GM12878 (cell line): ENCODE results near the gene TRIM25. TPM values are rescaled to one million over a fixed set of nuclear protein-coding genes. Genes with fewer than 3 reads are reported as not detected.

Source experiments
- ATAC-seq: fragments of 200-7000 bp; cut with Tn5 transposase; 3 replicates; pipeline ENCODE4 v1.9.1; 2020; ENCODE audit warnings: mild to moderate bottlenecking, moderate library complexity
- BruUV-seq: library from RNA; stranded (reverse); fragments of 400-500 nt; replicated peaks from 2 replicates; lab custom pipeline; 2021; lab: Mats Ljungman, UMichigan
- CTCF ChIA-PET: fragments of 300-600 bp; sonication (Branson Sonifier 250); formaldehyde crosslinking; extraction: SDS; loops from one replicate; lab custom pipeline; 2021; ENCODE audit warnings: inconsistent platforms; lab: Yijun Ruan, JAX
- POLR2A ChIA-PET: fragments of 350-600 bp; formaldehyde crosslinking; extraction: SDS; loops from one replicate; lab custom pipeline; 2021; ENCODE audit warnings: inconsistent platforms; lab: Charles Lee
- RAD21 ChIA-PET: fragments of 300-600 bp; sonication (Branson Sonifier 250); formaldehyde crosslinking; loops from one replicate; lab custom pipeline; 2023; ENCODE audit warnings: antibody characterized with exemption; ENCODE audit not compliant: unreplicated experiment; lab: Charles Lee
- SMC1A ChIA-PET: fragments of 300-600 bp; sonication (Branson Sonifier 250); formaldehyde crosslinking; loops from one replicate; lab custom pipeline; 2023; ENCODE audit not compliant: unreplicated experiment, uncharacterized antibody; lab: Charles Lee
- DNase-seq: peaks from one replicate; pipeline ENCODE4 v3.0.0-alpha.2; 2011; ENCODE audit warnings: low read depth, low spot score
- FAIRE-seq: peaks from 3 replicates; lab custom pipeline; 2011; peaks lifted over from hg19 to GRCh38; lab: Jason Lieb, UNC
- H2AFZ ChIP-seq: 2 replicates; pipeline ENCODE4 v1.6.0; 2011; ENCODE audit warnings: low read depth, low read length, control low read depth; ENCODE audit not compliant: control insufficient read depth
- H3K27ac ChIP-seq: 2 replicates; pipeline ENCODE4 v1.5.1; 2011; ENCODE audit warnings: control low read depth; ENCODE audit not compliant: control insufficient read depth, insufficient read depth
- H3K27me3 ChIP-seq, 2 experiments: replicated peaks in 1 of 2; 2 replicates each; pipeline versions ENCODE4 v1.6.0 to v1.6.1; 2011; ENCODE audit warnings: low read length in 1 of 2; ENCODE audit not compliant: control insufficient read depth in 2 of 2, insufficient read depth in 2 of 2
- H3K36me3 ChIP-seq, 2 experiments: 2 replicates each; pipeline ENCODE4 v1.5.1; 2011; ENCODE audit warnings: low read length in 1 of 2; ENCODE audit not compliant: control insufficient read depth in 2 of 2, insufficient read depth in 2 of 2
- H3K4me1 ChIP-seq: 2 replicates; pipeline ENCODE4 v1.6.1; 2011; ENCODE audit warnings: mild to moderate bottlenecking, low read length, moderate library complexity, mixed read lengths; ENCODE audit not compliant: control insufficient read depth, insufficient read depth
- H3K4me2 ChIP-seq: 2 replicates; pipeline ENCODE4 v1.6.0; 2011; ENCODE audit warnings: control low read depth; ENCODE audit not compliant: control insufficient read depth, insufficient read depth
- H3K4me3 ChIP-seq: fragments of 200-600 bp; sonication (generic); 2 replicates; pipeline ENCODE4 v1.5.1; 2016
- H3K79me2 ChIP-seq: 2 replicates; pipeline ENCODE4 v1.6.0; 2011; ENCODE audit warnings: low read length; ENCODE audit not compliant: control insufficient read depth, insufficient read depth
- H3K9ac ChIP-seq: 2 replicates; pipeline ENCODE4 v1.8.0; 2011; ENCODE audit warnings: low read length, control low read depth, mixed read lengths; ENCODE audit not compliant: control insufficient read depth, insufficient read depth
- H3K9me3 ChIP-seq: replicated peaks from 3 replicates; pipeline ENCODE4 v1.5.1; 2011; ENCODE audit warnings: mild to moderate bottlenecking, low read length; ENCODE audit not compliant: control insufficient read depth, insufficient read depth
- H4K20me1 ChIP-seq: 2 replicates; pipeline ENCODE4 v1.6.0; 2011; ENCODE audit not compliant: control insufficient read depth, insufficient read depth
- ATF2 ChIP-seq: IDR thresholded peaks from 2 replicates; pipeline ENCODE4 v1.6.1; 2012; ENCODE audit warnings: low read length, inconsistent platforms
- E2F4 ChIP-seq: IDR thresholded peaks from 2 replicates; pipeline ENCODE4 v1.6.1; 2012; ENCODE audit warnings: low read depth, low read length, improper control_type of control experiment
- FOXM1 ChIP-seq: IDR thresholded peaks from 2 replicates; pipeline ENCODE4 v1.6.1; 2012; ENCODE audit warnings: low read depth, mild to moderate bottlenecking, inconsistent platforms, low read length, moderate library complexity
- IRF4 ChIP-seq: IDR thresholded peaks from 2 replicates; pipeline ENCODE4 v1.6.1; 2011; ENCODE audit warnings: low read depth, low read length
- NFIC ChIP-seq: IDR thresholded peaks from 2 replicates; pipeline ENCODE4 v1.6.1; 2012; ENCODE audit warnings: low read depth, mild to moderate bottlenecking, inconsistent platforms, low read length, moderate library complexity
- POU2F2 ChIP-seq: IDR thresholded peaks from 3 replicates; pipeline ENCODE4 v1.6.1; 2011; ENCODE audit warnings: low read depth, mild to moderate bottlenecking, low read length, borderline replicate concordance
- RAD21 ChIP-seq: IDR thresholded peaks from 2 replicates; pipeline ENCODE4 v1.6.1; 2011; ENCODE audit warnings: mild to moderate bottlenecking, low read depth, low read length, moderate library complexity; ENCODE audit not compliant: insufficient read depth
- RBBP5 ChIP-seq: fragments of 200-600 bp; sonication (generic); conservative IDR thresholded peaks from 2 replicates; pipeline ENCODE4 v1.6.1; 2016
- STAT1 ChIP-seq: fragments of 450-650 bp; conservative IDR thresholded peaks from 2 replicates; pipeline ENCODE4 v1.6.1; 2014; ENCODE audit warnings: antibody characterized with exemption, mild to moderate bottlenecking
- ZBTB4 ChIP-seq: fragments of 450-650 bp; formaldehyde crosslinking; IDR thresholded peaks from 2 replicates; pipeline ENCODE4 v1.4.0; 2022; ENCODE audit warnings: mild to moderate bottlenecking, moderate library complexity
- ZBTB40 ChIP-seq: fragments of 450-650 bp; IDR thresholded peaks from 2 replicates; pipeline ENCODE4 v1.6.1; 2016; ENCODE audit warnings: mild to moderate bottlenecking, moderate library complexity, borderline replicate concordance
- ZZZ3 ChIP-seq: IDR thresholded peaks from 2 replicates; pipeline ENCODE4 v1.6.1; 2011; ENCODE audit warnings: low read depth; ENCODE audit not compliant: control insufficient read depth, insufficient read length
- WGBS: methylation state at CpG from one replicate; pipeline ENCODE4 v1.1.6; 2016; ENCODE audit warnings: low lambda C conversion rate; ENCODE audit not compliant: insufficient replicate concordance, insufficient coverage; ENCODE audit errors: missing lambda C conversion rate; 5-methylcytosine and 5-hydroxymethylcytosine counted together
- in situ Hi-C: fragments of 300-500 bp; cut with MboI; formaldehyde crosslinking; loops from 9 replicates; pipeline ENCODE4 v1.14.3; 2018; ENCODE audit warnings: mixed read lengths
- intact Hi-C: fragments of 100-400 bp; cut with micrococcal nuclease; formaldehyde crosslinking; loops from one replicate; pipeline ENCODE4 v1.14.2; 2022; ENCODE audit not compliant: unreplicated experiment
- polyA plus RNA-seq, 11 experiments: library from polyadenylated mRNA; depleted of rRNA in 4 of 11; unstranded in 6 of 11; stranded (reverse) in 5 of 11; fragments of >200 nt; fragmentation: Nextera tagmentation in 4 of 11; fragmentation: Illumina TruSeq in 1 of 11; extraction: Ambion mirVana in 4 of 11; extraction: Trizol in 1 of 11; gene quantifications; 1 replicate in 1 of 11; 2 replicates in 10 of 11; pipeline versions ENCODE4 v1.2.1 to v1.2.3, GENCODE V29; 2011 to 2016; ENCODE audit warnings: inconsistent platforms in 2 of 11, missing spikeins in 2 of 11, low read depth in 1 of 11
- total RNA-seq, 4 experiments: library from RNA; depleted of rRNA in 3 of 4; stranded (reverse); fragments of >200 nt in 3 of 4; fragmentation: Illumina TruSeq in 1 of 4; extraction: Trizol in 1 of 4; gene quantifications; 2 replicates each; pipeline versions ENCODE4 v1.2.1 to v1.2.3, GENCODE V29; 2013 to 2021

The TRIM25 gene
- total and polyA plus RNA-seq, 10 of the 15 experiments (the other 5 are each of a cell fraction or from before 2014, with no cell fraction given), result 10.5 to 123 (median 51.3) TPM

GRCh38 chr17:56914581-56915273 lies 878 bp upstream of the TRIM25 start:
- Histone ChIP-seq H2AFZ (peak overlapping the region; percentile 79), H3K9me3 (no peaks in the 10 kb centered on the region; the same call in 2 of the 3 replicates), H3K4me1 (peaks cover 12% of the 10 kb centered on the region), H3K4me3 (peak overlapping the region; percentile 98), H3K27ac (peak overlapping the region; percentile 86), H3K4me2 (peak overlapping the region; percentile 92), H3K36me3 (peaks cover 0 to 4% of the 10 kb centered on the region in 2 experiments; a peak in 1 of 4 replicates), H4K20me1 (peaks cover 15% of the 10 kb centered on the region), H3K79me2 (peaks cover 53% of the 10 kb centered on the region), H3K9ac (peak overlapping the region; percentile 79), H3K27me3 (no peaks in the 10 kb centered on the region)
- intact Hi-C loops, result no loop called here
- RAD21 ChIA-PET, result interaction anchor here (0.6 to 1.2 kb wide), 4 partner anchors 10 to 93 kb away, joined by 3 to 7 read pairs (median 6); no protein-coding TSS in a partner anchor
- in situ Hi-C loops, result no loop called here
- CTCF ChIA-PET, result interaction anchor here (1.5 kb wide), 2 partner anchors 18 to 73 kb away, joined by 3 to 5 read pairs; no protein-coding TSS in a partner anchor
- FAIRE-seq (no peak), DNase-seq (no peak), ATAC-seq (no peak)
- WGBS, result 2% methylated on average over 14 of the region's 14 CpGs
- POLR2A ChIA-PET, result interaction anchor here (1.1 to 1.2 kb wide), 3 partner anchors 15 to 81 kb away, joined by 4 to 8 read pairs (median 4); partner anchors contain the start of genes C17orf67 and DGKE
- SMC1A ChIA-PET, result interaction anchor here (1.0 to 1.7 kb wide), 6 partner anchors 54 to 95 kb away, joined by 3 to 8 read pairs (median 3); no protein-coding TSS in a partner anchor
- no TSS peak for BruUV-seq
- no peak for TF ChIP-seq E2F4
- no peak for TF ChIP-seq ATF2
- TF ChIP-seq FOXM1, result 0 out of 2 replicates have a peak, but pooled peaks have one; percentile 15
- TF ChIP-seq ZBTB40, result no peak
- no peak for TF ChIP-seq IRF4
- TF ChIP-seq ZZZ3, result no peak
- no peak for TF ChIP-seq ZBTB4 (CRISPR knock-in tag)
- TF ChIP-seq RBBP5, result no peak
- peak; percentile 28; the same call in 1 of the 3 replicates for TF ChIP-seq POU2F2
- 0 out of 2 replicates have a peak, but pooled peaks have one; percentile 15 for TF ChIP-seq NFIC
- no peak for TF ChIP-seq RAD21
- TF ChIP-seq STAT1, result no peak
